ENCODE data around the gene SH2D1B. TPM values are rescaled to one million over a fixed set of nuclear protein-coding genes. Genes with fewer than 3 reads are reported as not detected.
"Not testable (repeated sequence)": the region's sequence is repeated elsewhere in the genome, so short reads cannot be mapped to it uniquely, and the experiment has no call there.

The SH2D1B gene
- total RNA-seq, 1 donor from 2014 or later: not detected

DNA sequence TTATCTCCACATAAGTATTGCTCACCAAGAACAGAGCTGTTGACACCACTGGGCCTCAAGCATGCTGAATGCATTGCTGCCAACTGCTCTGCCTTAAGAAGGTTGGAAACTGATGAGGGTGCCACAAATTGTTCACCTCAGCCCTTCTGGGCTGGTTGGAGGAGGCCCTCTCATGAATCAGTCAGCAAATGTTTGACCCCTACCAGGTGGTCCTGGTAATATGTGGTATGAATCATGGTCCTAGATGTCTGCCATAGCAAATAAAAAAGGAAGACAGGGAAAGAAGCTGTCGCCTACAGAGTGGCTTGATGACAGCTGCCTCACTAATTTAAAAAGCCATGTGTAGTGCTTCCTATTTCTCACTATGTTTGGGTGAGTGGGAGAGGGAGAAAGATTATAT, 47.4 kb downstream of the SH2D1B start:
- DNase-seq (ENCODE audit: low read depth): peak; percentile 86

DNA sequence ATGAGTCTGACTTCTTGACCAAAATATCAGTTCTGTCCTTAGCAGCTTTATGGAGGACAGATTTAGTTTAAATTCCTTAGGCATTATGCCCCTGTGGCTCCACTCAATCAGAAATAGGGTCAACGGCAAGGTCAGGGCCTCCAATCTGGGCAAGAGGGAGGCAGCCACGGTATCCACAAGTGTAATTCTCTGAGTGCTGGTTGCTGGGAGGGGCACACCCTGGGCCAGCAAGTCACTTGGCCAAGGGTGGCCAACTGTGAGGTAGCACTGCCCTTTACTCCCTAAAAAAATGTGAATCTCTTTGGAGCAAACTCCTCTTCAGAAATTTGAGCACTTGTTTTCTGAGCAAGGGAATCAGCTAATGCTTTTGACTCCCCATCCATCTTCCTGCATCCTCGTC, 48.1 kb downstream of the SH2D1B start:
- DNase-seq (ENCODE audit: low read depth): peak; percentile 56

DNA sequence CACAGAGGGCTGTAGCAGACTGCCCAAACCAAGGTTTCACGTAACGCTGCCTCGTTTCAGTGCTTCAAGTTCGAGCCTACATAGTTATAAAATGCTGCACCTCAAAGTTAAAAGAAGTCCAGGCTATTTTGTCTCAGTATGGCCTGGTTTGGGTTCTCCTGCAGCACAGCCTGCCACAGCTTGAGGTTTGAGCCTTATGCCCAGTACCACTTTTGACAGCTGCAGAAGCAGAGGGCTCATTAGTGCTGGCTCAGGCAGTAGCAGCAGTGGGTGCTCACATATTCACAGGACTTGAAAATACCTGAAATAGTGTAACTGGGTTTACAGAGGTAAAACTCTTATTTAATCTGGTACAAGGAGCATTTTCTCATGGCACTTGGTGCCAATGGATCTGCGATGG, 50.6 kb downstream of the SH2D1B start:
- DNase-seq (ENCODE audit: low read depth): peak; percentile 65

DNA sequence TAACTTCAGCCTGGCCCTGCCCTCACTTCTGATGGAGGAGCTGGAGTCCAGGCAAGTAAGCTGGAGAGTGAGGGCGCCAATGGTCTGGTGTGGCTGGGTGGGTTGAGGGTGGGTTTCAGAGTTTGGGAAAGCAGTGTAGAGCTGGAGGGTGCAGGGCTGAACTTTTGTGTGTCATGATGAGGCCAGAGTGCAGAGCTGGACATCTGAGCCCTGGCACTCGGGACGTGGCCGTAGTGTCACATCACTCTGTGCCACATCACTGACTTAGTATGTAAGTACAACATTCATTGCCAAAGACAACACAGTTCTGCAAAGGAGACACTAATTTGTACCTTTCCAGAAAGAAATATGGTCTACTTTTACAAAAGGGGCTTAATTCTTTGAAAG, 51.1 kb downstream of the SH2D1B start:
- DNase-seq (ENCODE audit: low read depth): no peak

DNA sequence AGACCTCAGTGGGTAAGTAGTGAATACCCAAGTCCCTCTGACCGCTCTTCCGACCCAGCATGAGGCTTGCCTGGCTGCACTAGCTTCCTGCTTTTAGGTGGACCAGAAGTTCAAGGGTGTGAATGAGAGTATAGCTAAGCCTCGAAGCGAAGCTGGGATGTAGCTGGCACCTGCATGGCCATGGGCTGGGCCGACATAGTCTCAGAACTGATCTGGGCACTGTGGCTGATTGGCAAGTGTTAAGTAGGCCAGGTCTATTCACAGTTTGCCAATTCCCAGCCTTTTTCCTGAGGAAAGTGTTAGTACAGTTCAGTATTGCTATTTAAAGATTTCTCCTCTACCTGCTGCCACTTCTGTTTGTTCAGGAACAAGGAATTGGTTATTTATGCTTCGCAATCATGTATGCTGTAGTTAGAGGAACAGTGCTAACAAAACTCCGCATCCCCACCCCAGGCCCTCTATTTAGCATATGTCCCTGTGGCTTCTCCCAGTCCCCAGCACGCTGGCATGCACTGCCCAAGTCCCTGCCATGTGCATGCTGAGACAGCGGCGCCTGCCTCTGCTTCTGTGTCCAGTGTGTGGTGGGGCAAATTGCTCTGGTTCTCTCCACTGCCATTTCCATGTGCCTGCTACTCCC, 51.6 kb downstream of the SH2D1B start:
- DNase-seq (ENCODE audit: low read depth): no peak

DNA sequence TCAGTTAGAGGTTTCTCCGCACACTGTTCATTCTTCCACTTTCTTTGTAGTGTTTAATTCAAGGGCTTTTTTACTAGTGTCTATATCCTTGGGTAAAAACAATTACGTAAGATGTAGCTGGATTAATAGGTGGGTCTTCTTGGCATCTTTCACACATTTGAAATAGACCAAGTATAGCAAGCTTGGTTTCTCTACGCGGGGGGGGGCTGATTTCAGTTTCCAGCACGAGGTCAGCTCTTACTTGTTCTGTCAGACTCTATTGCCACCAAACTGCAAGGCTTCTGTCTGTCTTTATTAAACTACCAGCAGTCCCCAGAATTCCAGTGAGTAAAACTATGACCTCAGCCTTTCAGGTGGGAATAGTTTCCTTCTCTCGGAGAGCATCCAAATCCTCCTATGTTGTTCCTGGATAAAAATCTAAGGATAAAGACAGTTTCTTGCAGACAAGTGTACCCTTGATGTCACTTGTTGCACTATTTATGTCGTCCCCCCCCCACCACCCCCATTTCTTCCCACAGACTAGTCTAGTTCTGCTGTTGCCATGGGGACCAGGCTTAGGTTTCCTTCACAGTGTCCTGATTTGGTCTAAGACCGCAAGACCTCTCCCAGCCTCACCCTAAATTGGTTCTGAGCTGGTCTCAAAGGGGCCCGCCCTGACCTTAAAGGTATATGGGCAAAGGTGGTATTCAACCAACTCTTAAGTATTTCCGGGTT, 52.3 kb downstream of the SH2D1B start:
- DNase-seq (ENCODE audit: low read depth): no peak

DNA sequence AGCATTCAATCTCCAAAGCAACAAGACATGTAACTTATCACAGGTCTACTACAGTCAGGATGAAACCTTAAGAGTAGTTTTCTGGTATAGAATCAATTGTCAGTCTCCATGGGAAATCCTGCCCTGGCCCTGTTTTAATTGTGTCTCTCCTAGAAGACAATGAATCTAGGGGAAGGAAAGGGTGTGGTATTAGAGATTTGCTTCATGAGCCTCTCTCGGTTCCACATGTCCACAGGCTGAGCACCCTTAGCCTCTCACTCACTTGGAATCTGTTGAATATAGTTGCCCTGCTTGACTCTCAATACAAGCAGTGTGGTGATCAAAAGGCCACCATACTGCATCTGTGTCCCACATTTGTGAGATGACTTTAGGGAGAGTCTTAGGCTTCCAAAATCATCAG, 53.0 kb downstream of the SH2D1B start:
- DNase-seq (ENCODE audit: low read depth): no peak

DNA sequence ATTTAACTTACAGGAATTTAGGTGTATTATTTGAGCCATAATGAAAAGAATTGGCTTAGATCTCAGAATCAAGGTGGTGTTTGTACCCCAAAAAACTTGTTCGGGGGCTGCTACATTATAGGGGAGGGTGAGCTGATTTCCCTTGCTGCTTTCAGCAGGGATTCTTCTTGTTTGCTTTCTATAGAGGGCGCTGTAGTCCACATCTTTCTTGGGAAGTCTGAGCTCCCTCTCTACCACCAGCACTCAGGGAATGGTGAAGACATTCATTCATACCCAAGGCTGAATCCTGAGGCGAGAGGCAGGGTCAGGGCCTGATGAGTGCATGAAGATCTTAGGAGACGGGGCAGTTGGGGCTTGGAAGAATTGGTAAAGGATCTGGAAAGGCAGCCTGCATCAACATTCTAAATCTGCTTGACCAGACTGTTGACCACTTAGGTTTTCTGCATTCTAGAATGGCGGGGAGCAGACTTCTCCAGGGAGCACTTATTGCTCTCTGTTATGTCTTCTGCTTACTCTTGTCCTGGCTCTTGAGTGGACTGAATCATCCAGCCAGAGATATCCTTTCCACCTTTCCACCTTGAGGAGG, 54.2 kb downstream of the SH2D1B start:
- peak; percentile 64 for DNase-seq (ENCODE audit: low read depth)

DNA sequence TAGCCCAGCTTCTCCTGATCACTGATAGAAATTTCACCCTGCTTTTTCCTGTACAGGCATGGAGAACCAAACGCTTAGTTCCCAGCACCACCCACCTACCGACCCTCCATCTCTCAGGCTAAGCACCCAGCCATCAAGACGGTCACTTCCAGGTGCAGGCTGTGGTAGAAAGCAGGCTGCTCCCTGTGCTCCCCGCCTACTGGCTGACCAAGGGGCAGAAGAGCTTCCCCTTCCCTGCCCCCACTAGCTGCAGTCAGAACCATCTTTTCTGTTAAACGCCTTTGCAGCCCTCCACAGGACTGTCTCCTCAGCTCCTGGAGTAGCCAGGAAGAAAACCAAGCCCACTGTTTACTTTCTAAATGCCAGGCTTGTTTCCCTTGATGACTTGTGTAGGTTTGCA, 58.2 kb downstream of the SH2D1B start:
- DNase-seq (ENCODE audit: low read depth): no peak

DNA sequence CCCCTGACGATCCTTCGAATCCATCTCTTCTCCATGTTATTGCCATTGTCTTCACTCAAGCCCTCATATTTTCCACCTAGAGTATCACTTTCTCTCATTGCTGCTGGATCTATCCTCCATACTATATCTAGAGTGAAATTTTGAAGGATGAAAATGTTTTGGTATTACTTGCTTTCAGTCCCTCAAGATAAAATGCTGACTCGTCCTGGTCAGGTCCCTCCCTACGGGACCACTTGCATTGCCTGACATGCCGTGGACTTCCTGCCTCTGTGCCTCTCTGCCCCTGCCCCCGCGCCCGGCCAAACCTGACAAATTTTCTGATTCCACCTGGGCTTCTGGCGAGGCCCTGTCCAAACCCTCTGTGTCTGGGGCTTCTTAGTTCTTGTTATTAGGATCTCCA, 58.9 kb downstream of the SH2D1B start:
- no peak for DNase-seq (ENCODE audit: low read depth)

DNA sequence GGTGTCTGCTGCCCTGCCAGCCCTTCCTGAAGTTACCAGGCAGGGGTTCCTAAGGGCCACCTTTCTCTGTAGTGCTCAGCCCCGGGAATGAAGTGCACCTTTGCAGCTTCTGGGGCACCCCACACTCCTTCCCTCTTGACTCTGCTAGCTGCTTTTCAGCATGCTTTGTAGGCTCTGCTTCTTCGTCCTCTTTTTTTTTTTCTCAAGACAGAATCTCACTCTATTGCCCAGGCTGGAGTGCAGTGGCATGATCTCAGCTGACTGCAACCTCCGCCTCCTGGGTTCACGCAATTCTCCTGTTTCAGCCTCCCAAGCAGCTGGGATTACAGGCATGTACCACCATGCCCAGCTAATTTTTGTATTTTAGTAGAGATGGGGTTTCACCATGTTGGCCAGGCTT, 60.1 kb downstream of the SH2D1B start:
- DNase-seq (ENCODE audit: low read depth): not testable (repeated sequence)

DNA sequence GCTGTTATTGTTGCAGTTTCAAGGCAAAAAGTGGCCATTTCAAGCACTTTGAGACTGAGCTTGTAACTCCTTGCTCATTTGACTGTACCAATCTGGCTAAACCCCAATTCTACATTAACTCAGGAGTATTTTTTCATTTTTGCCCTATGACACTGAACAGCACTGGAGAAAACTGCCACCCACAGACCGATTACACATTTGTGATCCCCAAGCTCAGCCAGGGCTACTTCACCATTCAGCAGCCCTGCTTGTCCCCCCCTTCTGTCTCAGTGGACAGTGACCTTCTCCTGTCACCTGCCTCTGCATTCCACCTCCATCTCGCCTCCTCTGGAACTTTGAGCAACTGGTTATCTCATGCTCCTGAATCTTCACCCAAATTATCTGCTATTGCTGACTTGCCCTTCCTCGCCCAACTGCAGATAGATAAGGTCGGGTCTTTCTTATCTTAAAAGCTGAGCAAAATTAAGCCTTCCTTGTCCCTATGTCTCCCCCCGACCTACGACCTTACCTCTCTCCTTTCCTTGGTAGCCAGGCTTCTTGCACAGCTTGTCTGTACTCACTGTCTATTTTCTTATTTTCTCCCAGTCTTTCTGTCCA, 60.6 kb downstream of the SH2D1B start:
- no peak for DNase-seq (ENCODE audit: low read depth)

DNA sequence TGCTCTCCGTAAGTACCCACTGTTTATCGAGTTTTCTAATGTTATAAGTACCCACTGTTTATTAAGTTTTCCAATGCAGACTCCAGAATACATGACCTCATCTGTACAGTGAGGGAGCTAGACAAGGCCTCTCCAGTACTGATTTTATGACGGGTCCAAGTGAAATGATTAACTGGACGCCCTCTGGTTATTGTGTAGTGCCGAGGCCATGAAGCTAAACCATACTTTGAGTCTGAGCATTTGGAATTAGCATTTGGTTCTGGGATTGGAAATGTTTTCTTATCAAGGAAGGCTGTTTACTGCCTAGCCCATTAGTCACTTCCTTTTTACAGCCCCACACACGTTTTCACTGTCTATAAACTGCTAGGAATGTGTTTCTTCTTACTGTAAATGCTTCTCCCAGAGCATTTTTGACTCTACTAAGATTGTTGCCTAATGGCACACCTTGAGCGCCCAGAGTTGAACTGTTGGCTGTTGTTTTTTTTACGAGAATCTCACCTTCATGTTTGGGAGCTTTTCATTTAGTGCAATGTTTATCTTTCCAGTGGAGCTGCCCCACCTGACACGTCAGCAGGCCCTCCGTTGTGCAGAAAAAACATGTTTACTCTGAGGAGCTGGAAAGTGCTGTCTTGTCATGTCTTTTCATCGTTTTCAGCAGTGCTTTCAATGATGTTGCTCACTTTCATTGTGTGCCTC, 62.2 kb downstream of the SH2D1B start:
- DNase-seq (ENCODE audit: low read depth): no peak

DNA sequence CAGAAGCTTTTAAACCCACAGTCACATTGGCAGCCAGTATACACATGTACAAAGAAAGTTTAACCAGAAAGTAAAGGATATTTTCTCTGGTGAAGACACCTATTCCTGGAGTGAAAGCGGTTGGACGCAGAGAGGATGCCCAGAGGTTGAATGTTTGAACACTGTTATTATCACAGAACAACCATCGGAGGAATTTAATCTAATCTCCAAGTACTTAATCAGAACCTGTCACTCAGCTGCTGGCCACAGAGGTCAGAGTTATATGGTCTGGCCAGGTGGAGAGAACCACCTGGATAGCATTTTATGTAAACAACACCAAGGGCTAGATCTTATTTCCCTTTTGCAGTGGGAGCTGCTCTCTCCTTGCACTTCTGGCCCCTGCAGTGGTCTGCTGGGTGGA, 64.7 kb downstream of the SH2D1B start:
- no peak for DNase-seq (ENCODE audit: low read depth)

Other genes starting within 250 kb of the SH2D1B start
- not detected in 2 replicates for gene SPATA46, start 35.3 kb downstream of the SH2D1B start, total RNA-seq
- gene C1orf226, start 30.4 kb downstream of the SH2D1B start, total RNA-seq: 1.0 and 1.8 TPM in 2 replicates
- gene UHMK1, start 85.7 kb upstream of the SH2D1B start, total RNA-seq: 65.9 and 105 TPM in 2 replicates
- 32.3 and 47.2 TPM in 2 replicates for gene UAP1, start 149.6 kb upstream of the SH2D1B start, total RNA-seq
- gene DDR2, start 220.3 kb upstream of the SH2D1B start, total RNA-seq: 51.4 and 65.3 TPM in 2 replicates